DOHH2 (cell line): ENCODE data around the gene NFATC4.

Experiments
- H3F3A ChIP-seq: fragments of 200-600 bp; sonication (generic), shearing (Covaris generic); 2 replicates; pipeline ENCODE4 v1.6.0; 2016; ENCODE audit warnings: antibody characterized with exemption, mild to moderate bottlenecking; ENCODE audit not compliant: control insufficient read depth, insufficient read depth
- H3K27ac ChIP-seq: fragments of 200-600 bp; sonication (generic); 2 replicates; pipeline ENCODE4 v1.5.1; 2014; ENCODE audit warnings: low read depth, mild to moderate bottlenecking, low read length, moderate library complexity
- H3K27me3 ChIP-seq: fragments of 200-600 bp; sonication (generic); 2 replicates; pipeline ENCODE4 v1.6.1; 2014; ENCODE audit warnings: mild to moderate bottlenecking, low read length, mixed read lengths; ENCODE audit not compliant: control insufficient read depth
- H3K36me3 ChIP-seq: fragments of 200-600 bp; sonication (generic); 2 replicates; pipeline ENCODE4 v1.6.1; 2014; ENCODE audit warnings: mild to moderate bottlenecking, low read length, moderate library complexity, mixed read lengths; ENCODE audit not compliant: control insufficient read depth
- H3K4me1 ChIP-seq: fragments of 200-600 bp; sonication (generic); 2 replicates; pipeline ENCODE4 v1.6.1; 2014; ENCODE audit warnings: mild to moderate bottlenecking, low read length, mixed read lengths; ENCODE audit not compliant: control insufficient read depth
- H3K4me2 ChIP-seq: fragments of 200-600 bp; sonication (generic); 2 replicates; pipeline ENCODE4 v1.6.0; 2014; ENCODE audit warnings: mild to moderate bottlenecking, low read length, moderate library complexity
- H3K4me3 ChIP-seq: fragments of 200-600 bp; sonication (generic); 2 replicates; pipeline ENCODE4 v1.5.1; 2014; ENCODE audit warnings: mild to moderate bottlenecking, low read length, mixed read lengths
- H3K79me2 ChIP-seq: fragments of 200-600 bp; sonication (generic); 2 replicates; pipeline ENCODE4 v1.6.1; 2014; ENCODE audit warnings: mild to moderate bottlenecking, low read length, mixed read lengths; ENCODE audit not compliant: control insufficient read depth
- H3K9me2 ChIP-seq: fragments of 200-600 bp; sonication (generic); replicated peaks from 2 replicates; pipeline ENCODE4 v1.6.1; 2014; ENCODE audit warnings: mild to moderate bottlenecking, low read length, mixed read lengths; ENCODE audit not compliant: control insufficient read depth
- H3K9me3 ChIP-seq: fragments of 200-600 bp; sonication (generic); 2 replicates; pipeline ENCODE4 v1.6.1; 2014; ENCODE audit warnings: antibody characterized with exemption, low read length, mixed read lengths; ENCODE audit not compliant: control insufficient read depth, insufficient read depth
- H4K20me1 ChIP-seq: fragments of 200-600 bp; sonication (generic); 2 replicates; pipeline ENCODE4 v1.6.0; 2014; ENCODE audit warnings: low read depth, mild to moderate bottlenecking, antibody characterized with exemption, low read length, moderate library complexity; ENCODE audit not compliant: control insufficient read depth, insufficient read depth
- EZH2phosphoT487 ChIP-seq: fragments of 200-600 bp; sonication (generic); IDR thresholded peaks from 2 replicates; pipeline ENCODE4 v1.6.1; 2017; ENCODE audit warnings: borderline replicate concordance, mild to moderate bottlenecking, antibody characterized with exemption, low read length, moderate library complexity, mixed read lengths
- TF ChIP-seq, protein P1 (sequence below): fragments of 200-600 bp; sonication (generic); IDR thresholded peaks from one replicate; pipeline ENCODE4 v1.5.1; 2014; ENCODE audit warnings: antibody characterized with exemption, mild to moderate bottlenecking, low read depth, low read length; ENCODE audit not compliant: poor library complexity, severe bottlenecking

NFATC4 gene

DNA sequence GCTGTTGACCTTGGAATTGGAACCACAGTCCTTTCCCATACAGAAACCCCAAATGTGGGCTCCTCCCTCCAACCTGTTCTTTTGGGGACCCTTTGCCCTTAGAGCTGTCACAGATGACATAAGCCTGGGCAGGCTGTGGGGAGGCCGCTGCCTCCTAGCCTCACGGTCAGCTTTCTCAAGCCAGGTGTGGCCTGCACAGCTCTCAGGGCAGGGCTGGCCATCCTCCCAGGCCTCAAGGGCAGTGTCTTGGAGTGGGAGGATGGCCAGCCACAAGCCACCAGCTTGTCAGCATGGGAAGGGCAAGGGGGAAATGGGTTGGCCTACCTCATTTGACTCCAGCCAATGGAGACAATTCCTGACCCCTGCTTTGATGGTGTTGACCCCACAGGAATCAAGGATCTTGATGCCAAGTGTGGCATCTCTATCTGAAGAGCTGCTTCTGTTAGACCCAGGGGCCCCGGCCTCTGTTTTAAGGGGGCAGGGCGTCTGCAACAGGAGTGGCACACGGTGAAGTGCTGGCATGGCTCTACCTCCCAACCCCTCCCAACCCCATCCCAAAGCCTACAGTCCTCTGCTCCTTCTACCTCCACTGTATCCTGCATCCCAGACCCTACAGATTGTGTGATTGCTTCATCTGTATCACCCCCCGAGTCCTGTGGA, 50.0 kb downstream of the NFATC4 start:
- H3K4me2 ChIP-seq: no peak overlapping the region
- H3K27ac ChIP-seq: no peak overlapping the region
- TF ChIP-seq, protein P1, sequence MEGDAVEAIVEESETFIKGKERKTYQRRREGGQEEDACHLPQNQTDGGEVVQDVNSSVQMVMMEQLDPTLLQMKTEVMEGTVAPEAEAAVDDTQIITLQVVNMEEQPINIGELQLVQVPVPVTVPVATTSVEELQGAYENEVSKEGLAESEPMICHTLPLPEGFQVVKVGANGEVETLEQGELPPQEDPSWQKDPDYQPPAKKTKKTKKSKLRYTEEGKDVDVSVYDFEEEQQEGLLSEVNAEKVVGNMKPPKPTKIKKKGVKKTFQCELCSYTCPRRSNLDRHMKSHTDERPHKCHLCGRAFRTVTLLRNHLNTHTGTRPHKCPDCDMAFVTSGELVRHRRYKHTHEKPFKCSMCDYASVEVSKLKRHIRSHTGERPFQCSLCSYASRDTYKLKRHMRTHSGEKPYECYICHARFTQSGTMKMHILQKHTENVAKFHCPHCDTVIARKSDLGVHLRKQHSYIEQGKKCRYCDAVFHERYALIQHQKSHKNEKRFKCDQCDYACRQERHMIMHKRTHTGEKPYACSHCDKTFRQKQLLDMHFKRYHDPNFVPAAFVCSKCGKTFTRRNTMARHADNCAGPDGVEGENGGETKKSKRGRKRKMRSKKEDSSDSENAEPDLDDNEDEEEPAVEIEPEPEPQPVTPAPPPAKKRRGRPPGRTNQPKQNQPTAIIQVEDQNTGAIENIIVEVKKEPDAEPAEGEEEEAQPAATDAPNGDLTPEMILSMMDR: no peak
- no peak for TF ChIP-seq EZH2phosphoT487
- H3K9me3 ChIP-seq: no peaks in the 10 kb centered on the region
- no peaks in the 10 kb centered on the region for H3K9me2 ChIP-seq
- H3K27me3 ChIP-seq: 0 out of 2 replicates have a peak, but pooled peaks cover 2% of the 10 kb centered on the region
- H3K4me3 ChIP-seq: no peak overlapping the region
- no peaks in the 10 kb centered on the region for H3K79me2 ChIP-seq
- H3K36me3 ChIP-seq: no peaks in the 10 kb centered on the region
- H4K20me1 ChIP-seq: no peaks in the 10 kb centered on the region
- H3K4me1 ChIP-seq: peaks cover 7% of the 10 kb centered on the region
- no peaks in the 10 kb centered on the region for H3F3A ChIP-seq

DNA sequence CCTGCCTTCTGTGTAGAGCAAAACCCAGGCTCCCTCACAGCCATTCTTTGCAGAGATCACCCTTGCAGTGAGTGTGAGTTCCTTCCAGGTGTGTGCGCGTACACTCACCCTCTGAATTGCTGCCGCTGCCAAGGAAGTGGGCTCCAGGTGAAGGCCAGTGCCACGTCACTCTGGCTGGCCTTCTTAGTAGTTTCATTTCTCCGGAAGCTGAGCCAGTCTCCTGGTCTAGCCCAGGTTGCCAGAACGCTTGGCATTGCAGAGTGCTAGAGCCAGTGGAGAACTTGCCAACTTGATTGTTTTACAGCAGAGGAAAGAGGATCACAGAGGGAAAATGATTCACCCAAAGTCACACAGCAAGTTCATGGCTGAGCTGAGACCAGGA, 50.5 kb downstream of the NFATC4 start:
- H3K4me1 ChIP-seq: peaks cover 7% of the 10 kb centered on the region
- no peaks in the 10 kb centered on the region for H3K9me3 ChIP-seq
- no peak overlapping the region for H3K4me2 ChIP-seq
- H3F3A ChIP-seq: no peaks in the 10 kb centered on the region
- no peaks in the 10 kb centered on the region for H3K9me2 ChIP-seq
- no peaks in the 10 kb centered on the region for H4K20me1 ChIP-seq
- H3K79me2 ChIP-seq: no peaks in the 10 kb centered on the region
- TF ChIP-seq, protein P1: no peak
- no peak for TF ChIP-seq EZH2phosphoT487
- H3K27ac ChIP-seq: no peak overlapping the region
- H3K4me3 ChIP-seq: no peak overlapping the region
- no peaks in the 10 kb centered on the region for H3K36me3 ChIP-seq
- H3K27me3 ChIP-seq: 0 out of 2 replicates have a peak, but pooled peaks cover 2% of the 10 kb centered on the region

DNA sequence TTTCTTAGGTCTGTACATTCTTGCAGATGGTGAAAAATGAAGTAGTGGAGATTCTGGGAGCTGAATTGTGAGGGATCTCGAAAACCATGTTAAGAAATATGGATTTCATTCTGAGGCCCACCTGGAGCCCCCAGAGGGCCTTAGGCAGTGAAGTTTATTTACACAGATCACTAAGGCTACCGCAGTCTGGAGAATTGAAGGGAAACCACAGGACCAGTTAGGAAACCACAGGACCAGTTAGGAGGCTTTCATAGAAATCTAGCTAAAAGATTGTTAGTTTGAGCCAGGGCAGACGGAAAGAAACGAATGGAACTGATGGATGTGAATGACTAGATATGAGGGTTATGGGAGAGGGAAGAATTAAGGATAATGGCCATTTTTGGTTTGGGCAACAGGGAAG, 54.3 kb downstream of the NFATC4 start:
- no peaks in the 10 kb centered on the region for H3K9me3 ChIP-seq
- TF ChIP-seq, protein P1: no peak
- TF ChIP-seq EZH2phosphoT487: no peak
- H3K27me3 ChIP-seq: 0 out of 2 replicates have a peak, but pooled peaks cover 2% of the 10 kb centered on the region
- H4K20me1 ChIP-seq: no peaks in the 10 kb centered on the region
- no peaks in the 10 kb centered on the region for H3K36me3 ChIP-seq
- H3K27ac ChIP-seq: no peak overlapping the region
- peaks cover 31% of the 10 kb centered on the region for H3K4me1 ChIP-seq
- no peaks in the 10 kb centered on the region for H3K79me2 ChIP-seq
- H3F3A ChIP-seq: no peaks in the 10 kb centered on the region
- no peaks in the 10 kb centered on the region for H3K9me2 ChIP-seq
- no peak overlapping the region for H3K4me3 ChIP-seq
- no peak overlapping the region for H3K4me2 ChIP-seq
